IPS-11a (cell line): ENCODE results near the gene PREX1.

Source experiments
- H3K4me3 ChIP-seq: one replicate; pipeline ENCODE4 v1.5.1; 2013; ENCODE audit warnings: low read depth, low read length, control low read depth

PREX1 gene

DNA sequence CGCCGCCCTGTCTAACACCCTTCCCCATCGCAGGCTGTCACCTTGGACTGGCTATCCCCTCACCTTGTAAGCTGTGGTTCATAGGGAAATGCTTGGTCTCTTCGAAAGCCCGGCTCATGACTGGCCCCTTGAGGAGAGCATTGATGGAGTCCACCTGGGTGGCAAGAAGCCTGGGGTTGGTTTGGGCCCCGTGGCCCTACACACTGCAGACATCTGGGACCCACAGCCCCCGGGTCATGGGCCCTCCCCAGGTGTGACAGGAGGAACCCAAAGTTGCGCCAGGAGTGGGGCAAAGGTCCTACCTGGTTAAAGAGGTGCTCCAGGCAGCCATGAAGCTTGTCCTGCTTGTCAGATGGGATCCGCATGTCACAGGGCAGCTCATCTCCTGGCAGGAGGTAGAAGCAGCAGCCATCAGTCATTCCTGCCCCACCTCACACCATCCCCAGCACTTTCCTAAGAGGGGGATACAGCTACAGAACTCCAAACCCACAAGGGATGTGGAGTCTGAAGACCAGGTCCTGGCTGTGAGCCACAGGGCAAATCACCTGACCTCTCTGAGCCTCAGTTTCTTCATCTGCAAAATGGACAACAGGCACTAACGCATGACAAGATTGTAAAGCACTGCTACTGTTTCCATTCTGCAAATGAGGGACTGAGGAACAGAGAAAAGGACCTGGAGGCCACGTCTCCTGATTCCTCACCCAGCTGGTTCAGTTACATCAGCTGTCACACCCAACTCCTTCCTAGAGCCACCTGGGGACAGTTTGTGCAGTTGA is 185.5 kb downstream of the PREX1 start:
- H3K4me3 ChIP-seq = no peak overlapping the region

DNA sequence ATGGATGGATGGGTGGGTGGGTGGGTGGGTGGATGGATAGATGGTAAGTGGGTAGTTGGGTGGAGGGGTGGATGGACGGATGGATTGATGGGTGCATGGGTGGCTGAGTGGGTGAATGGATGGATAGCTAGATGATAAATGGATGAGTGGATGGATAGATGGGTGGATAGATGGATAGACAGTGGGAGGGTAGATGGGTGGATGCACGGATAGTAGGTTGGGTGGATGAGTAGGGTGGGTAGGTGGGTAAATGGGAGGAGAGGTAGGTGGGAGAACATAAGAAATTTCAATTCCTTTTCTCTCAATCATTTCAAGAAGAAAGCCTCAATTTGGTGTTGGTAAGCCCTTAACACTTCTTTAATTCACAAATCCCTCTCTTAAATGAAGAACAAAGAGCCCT is 186.9 kb downstream of the PREX1 start:
- no peak overlapping the region for H3K4me3 ChIP-seq

DNA sequence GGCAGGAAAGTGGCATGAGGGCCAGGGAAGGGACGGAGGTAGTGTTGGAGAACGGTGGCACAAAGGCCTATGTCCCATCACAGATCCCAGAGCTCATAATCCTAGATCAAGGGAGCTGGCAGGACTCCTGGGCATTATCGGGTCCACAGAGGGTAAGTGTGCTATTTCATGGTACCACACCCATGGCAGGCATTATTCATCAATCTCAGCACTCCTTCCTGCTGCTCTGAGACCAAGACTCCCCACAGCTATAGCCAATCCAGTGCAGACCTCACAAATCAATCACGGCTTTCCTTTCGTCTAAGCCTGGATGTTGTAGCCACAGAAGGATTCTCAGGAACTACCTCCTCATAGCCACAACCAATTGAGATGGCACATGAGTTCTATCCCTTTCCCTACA is 187.9 kb downstream of the PREX1 start:
- H3K4me3 ChIP-seq = no peak overlapping the region

DNA sequence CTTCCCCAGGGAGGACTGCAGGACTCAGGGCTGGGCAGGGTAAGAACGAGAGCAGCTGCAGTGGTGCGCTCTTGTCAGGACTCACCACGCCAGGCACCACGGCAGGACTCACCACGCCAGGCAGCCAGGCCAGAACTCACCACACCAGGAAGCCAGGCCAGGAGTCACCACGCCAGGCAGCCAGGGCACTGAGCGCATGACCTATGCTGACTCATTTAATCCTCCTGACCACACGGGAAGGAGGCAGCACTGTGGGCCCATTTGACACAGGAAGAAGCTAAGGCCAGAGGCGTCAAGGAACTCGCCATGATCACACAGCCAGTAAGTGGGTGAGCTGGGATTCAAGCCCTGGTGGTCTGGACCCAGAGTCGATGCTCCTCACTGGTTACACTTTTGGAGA is 189.3 kb downstream of the PREX1 start:
- H3K4me3 ChIP-seq = no peak overlapping the region

DNA sequence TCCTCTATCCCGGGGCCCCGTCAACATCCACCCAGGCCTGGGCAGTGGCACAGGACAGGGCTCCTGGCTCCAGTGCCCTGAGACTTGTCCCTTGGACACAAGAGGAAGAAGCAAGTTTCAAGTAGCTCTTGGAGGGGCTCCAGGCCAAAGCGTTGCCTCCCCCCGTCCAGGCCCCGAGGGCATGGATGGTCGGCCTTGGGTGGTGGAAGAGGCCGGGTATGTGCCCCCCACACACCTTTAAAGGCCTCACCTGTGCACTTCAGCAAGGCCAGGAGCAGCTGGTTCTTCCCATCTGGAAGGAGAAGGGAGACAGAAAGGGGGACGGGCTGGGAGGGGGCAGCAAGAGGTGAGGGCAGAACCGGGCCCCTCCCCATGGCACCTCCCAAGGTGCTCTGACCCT is 190.3 kb downstream of the PREX1 start:
- H3K4me3 ChIP-seq = no peak overlapping the region

DNA sequence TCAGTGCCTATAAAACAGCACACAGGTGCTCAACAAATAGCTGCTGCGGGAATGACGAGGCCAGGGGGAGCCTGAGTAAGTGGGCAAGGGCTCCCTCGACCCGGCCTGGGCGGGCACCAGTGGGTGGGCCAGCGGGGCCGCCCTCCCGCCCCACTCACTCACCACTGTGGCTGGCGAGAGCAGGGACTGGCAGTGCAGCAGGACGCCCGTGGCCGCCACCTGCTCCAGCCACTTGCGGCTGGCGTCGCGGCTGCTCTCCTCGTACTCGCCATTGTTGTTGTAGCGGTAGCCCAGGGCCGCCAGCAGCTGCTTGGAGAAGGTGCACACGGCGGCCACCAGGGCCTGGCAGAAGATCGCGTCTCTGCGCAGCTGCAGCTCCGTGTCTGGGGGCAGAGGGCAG is 191.5 kb downstream of the PREX1 start:
- no peak overlapping the region for H3K4me3 ChIP-seq

DNA sequence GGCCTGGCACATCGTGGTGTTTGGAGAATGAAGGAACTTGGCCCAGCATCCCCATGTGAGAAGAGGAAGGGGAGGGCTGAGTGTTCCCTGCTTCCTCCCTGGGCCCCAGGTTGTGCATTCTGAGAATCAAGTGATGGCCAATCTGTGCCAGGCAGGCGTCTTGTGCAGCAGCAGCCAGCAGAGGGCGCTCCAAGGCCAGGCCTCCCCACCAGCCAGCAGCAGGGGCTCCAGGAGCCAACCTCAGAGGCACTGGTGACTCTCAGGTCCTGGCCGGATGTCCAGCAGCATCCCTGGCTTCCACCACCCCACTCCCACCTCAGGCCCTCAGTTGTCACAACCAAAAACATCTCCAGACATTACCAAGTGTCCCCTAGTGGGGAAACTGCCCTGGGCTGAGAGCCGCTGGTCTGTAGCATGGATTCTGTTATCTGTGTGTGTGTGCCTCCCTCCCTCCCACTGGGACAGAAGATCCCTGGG is 192.0 kb downstream of the PREX1 start:
- H3K4me3 ChIP-seq = no peak overlapping the region

DNA sequence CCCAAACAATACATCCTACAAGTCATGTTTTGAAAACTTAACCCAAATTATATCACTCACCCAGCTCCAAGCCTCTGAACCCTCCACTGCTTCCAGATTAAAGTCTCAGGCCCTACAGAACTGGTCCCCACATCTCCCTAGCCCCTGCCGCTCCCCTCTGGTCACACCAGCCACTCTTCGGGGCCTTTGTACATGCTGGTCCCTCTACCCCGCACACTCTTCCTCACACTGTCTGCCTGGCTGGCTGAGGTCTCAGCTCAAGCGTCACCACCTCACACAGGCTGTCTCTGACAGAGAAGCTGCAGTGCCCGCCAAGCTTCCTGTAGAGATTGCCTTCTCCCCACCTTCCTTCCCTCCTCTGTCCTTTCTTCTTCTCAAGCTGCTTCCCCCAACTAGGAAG is 192.4 kb downstream of the PREX1 start:
- no peak overlapping the region for H3K4me3 ChIP-seq

DNA sequence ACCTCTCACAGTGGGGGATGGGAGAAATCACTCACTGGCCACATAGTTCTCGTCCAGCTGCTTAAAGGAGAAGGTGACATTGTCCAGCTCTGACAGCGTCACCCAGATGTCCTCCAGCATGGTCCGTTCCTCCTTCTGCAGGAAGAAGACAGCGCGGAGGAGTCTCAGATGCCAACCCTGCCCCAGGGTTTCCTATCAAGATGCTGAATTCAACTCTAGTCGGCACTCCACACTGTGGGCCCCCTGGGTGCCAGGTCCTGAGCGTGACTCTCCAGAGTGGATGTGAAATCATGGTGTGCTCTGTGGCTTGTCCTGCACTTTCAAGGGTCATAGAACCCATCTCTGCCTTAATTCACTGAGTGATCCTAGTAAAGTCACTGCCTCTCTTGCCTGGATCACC is 193.2 kb downstream of the PREX1 start:
- no peak overlapping the region for H3K4me3 ChIP-seq

DNA sequence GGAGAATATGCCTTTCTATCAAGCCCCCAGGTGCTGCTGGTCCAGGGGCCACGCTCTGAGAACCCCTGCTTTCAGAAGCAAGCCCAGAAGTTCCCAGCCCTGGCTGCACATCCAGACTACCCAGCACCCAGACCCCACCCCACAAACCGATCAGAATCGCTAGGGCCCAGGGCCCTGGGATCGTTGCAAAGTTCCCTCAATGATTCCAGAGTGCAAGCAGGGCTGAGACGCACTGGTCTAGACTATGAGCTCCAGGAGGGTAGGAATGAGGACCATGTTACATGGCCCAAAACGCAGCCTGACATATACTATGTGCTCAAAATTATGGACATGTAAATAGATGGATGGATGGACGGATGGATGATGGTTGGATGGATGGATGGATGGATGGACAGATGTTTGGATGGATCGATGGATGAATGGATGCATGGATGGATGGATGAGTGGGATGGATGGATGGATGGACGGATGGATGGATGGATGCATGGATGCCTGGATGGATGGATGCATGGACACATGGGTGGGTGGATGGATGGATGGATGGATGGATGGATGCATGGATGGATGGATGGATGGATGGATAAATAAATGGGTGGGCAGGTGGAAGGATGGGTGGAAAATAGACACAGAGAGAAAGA is 194.1 kb downstream of the PREX1 start:
- no peak overlapping the region for H3K4me3 ChIP-seq

DNA sequence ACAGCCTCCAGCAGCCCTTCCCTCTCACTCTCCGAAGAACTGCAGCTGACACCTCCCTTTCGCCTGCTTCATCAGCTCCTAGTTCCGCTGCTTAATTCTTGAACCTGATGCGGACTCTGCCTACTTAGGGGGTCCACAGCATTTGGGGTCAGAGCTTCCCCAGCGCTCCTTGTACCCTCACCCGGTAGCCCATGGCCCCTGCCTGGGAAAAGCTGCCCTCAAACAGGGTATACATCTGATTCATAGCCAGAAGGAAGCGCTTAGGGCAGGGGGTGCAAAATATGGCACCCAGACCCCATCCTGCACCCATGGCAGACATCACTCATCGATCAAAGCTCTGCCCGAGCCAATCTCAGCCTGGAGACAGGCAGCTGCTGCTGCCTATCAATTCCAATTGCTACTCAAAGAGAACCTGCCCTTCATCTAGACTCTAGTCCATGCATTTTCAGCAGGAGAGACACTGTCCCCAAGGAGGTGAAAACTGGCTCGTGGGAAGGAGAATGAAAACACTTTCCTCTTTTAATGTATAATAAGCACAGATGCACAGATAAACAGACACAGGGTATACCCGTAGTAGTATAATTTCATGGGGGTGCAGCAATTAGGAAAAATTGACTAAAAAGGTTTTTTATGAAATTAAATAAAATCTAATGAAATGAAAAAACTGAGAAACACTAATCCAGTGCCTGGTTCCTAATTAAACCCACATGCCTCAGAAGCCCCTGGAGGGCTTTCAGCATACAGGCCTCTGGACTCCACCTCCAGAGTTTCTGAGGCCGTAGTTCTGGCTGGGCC is 194.8 kb downstream of the PREX1 start:
- no peak overlapping the region for H3K4me3 ChIP-seq

DNA sequence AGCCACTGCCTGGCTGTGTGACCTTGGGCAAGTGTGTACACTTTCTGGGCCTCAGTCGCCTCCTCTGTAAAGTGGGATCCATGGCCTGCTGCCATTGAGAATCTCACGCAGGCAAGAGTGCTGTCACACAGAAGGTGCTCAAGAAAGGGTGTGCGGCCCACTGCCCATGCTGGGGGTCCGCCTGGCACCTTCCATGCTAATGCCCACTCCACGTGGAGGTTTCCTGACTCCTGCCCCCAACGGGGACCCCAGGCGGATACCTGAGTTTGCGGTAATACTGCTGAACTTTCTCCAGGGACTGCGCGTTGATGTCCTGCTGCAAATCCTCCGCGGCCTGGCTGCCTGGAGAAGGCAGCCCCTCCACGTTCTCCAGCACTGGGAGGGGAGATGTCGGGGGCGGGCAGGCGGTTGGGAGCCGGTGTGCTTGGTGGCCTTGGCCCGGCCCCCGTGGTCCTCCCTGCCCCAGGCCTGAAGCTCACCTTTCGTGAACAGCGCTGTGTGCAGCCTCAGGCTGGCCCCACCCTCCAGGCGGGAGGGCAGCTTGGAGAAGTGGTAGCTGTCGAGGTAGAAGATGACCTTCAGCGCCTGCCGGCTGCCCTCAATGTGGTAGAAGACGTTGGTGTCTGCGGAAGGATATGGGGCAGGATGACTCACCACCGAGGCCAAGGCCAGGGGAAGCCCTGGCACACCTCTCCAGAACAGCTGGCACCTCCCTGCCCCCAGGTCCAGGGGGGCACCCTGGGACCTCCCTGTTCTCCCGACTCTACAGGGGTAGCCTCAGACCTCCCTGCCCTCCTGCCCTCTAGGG is 195.6 kb downstream of the PREX1 start:
- no peak overlapping the region for H3K4me3 ChIP-seq

DNA sequence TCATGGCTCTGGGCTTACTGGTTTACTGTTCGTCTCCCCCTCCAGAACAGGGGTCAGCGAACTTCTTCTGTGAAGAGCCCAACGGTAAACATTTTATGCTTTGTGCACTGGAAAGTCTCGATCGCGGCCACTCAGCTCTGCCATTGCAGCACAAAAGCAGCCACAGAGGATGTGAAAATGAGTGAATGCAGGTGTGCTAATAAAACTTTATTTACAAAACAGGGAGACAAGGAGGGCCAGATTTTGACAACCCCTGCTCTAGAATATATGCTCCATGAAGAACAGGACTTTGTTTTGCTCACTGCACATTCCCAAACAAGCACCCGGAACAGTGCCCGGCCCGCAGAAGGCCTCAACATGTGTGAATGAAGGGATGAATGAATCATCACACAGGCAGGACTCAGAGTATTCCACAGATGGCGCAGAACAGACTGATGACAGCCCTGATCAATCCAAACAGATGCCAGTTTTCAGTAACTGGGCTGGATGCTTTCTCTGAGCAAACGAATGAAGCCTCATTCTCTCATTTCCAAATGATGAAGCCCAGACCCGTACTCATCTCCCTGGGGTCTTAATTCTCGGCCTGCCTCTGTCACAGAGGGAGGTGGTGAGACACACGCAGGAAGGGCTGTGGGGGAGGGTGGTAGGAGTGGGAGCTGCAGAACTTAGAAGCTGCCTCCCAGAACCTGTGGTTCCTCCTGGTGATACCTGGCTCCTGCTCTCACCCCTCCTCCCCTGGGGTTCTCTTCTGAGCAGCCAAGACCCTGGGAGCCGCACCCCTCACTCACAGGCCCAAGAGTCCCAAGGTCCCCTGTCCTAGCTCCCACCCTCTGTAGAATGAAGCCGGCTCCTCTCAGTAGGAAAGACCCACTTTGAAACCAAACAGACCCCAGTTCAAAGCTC is 196.4 kb downstream of the PREX1 start:
- no peak overlapping the region for H3K4me3 ChIP-seq

DNA sequence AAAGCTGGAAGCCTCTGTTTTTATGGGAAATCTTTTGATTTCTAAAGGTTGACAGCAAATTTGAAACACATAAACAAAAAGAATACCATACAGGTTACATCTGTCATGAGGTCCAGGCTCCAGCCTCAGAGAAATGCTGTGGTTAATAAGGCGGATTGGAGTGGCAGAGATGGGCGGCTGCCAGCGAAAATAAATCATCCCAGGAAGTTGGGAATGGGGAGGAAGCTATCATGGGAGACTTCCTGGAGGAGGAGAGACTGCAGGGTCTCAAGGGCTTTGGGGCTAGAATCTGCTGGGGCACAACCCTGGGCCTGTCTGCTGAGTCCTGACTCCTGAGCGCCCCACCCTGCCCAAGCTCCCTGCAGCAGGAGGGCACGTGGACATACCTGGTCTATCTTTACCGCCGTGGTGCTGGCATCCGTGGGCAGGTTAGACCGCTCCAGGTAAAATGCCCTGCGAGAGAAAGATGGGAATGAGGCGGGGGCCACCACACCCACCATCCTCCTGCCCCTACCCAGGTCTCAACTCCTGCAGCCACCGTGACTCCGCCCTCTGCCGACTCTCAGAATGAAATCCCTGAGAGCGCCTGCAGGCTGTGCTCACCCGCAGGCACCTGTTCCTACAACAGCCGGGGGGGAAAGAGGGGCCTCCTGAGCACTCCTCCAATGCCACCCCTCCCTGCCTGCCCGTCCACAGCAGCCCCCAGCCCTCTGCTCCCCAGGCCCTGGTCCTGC is 197.3 kb downstream of the PREX1 start:
- no peak overlapping the region for H3K4me3 ChIP-seq

DNA sequence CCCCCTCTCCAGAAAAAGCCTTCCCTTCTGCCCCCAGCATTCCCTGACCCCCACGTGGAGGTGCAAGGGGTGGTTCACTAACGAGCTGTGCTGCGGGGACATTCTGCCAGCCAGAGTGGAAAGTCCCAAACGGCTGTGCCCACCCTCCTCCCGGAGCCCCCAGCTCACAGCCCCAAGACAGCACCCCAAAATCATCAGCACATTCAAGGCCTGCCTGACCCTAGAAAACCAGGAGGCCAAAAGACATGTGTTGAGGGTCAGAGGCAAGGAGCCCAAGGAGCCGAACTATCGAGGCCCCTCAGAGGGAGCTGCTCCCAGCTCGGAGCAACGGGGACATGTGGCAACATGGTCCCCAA is 197.9 kb downstream of the PREX1 start:
- H3K4me3 ChIP-seq = no peak overlapping the region

DNA sequence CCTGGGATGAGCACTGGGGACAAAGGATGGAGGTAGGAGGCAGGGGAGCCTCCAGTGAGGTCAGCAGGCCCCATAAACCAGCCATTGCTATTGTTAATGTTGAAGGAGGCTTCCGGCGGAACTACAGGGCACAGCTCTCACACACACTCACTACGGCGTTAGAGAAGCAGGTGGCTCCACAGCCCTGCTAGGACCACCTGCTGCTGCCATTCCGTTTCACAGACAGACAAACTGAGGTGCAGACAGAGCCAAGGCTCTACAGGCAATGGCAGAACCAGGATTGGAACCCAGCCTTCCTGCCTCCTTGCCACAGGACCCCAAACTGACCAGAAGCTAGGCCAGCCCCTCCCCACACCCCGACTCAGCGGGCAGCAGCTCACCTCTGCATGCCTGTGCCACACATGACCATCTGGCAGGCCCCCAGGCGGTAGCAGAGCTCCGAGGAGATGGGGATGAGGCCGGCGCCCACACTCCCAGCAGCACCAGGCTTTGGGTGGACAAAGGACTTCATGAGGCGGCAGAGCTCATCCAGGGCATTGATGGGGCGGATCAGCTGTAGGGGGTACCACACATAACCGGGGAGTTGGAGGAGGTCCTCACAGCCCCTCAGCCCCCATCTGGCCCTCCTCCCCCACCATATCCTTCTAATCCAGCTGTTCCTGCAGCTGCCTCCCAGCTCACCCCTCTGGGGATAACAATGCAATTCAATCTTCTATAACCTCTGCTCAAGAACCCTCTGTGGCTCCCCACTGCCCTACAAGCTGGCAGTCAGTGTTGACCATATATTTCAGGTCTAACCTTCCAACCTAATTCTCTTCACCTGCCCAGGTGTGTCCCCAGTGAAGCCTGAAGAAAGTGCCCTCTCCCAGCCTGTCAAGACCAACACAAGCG is 198.5 kb downstream of the PREX1 start:
- no peak overlapping the region for H3K4me3 ChIP-seq

DNA sequence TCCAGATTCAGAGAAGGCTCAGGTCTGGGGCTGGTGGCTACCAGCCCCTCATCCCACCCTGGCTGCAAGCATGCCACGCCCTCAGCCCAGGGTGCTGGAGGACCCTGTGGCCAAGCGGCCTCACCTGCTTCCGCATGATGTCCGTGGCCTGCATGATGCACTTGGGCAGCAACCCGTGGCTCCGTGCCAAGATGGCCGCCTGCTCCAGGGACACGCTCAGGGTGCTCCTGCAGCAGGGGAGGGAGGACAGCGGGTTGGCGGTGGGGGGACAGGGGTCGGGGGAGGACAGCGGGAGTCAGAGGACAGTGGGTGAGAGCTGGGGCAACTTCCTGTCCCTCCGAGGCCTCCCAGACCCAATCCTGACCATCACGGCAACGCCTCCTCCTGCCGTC is 200.1 kb downstream of the PREX1 start:
- no peak overlapping the region for H3K4me3 ChIP-seq

DNA sequence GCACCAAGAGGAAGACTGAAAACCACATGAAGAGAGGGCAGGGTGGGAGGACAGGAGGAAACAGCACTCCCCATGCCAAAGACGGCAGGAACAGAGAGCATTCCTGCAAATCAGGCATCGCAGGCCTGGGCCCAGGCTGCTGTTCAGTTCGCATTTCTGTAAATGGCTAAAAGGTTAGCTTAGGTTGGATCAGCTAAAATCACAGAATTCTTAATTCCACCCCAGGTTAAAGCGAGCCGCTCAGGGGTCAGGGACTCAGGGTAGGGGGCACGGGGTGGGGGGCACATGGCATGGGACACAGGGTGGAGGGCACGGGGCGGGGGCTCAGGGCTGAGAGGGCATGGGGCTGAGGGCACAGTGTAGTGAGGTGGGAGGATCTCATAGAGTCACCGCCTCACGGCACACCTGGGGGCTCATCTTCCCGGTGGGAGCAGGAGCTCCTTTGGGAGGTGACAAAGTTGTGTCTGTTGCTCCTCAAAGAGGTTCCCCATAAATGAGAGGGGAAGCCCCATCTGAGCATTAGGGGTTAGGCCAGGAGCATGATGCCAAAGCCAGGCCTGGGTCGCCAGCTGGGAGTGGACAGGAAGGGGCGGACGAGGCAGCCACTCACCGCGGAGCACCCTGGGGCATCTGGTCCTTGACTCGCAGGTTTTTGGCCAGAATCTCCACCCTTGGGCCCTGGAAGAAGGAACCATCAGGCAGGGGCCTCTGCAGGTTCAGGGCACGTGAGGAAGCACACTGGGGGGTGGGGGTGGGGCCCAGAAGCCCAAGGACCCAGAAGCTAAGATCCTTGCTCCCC is 200.7 kb downstream of the PREX1 start:
- no peak overlapping the region for H3K4me3 ChIP-seq
